Measurements from ENCODE around the gene CTAGE9.

- TF ChIP-seq CTCF (IDR thresholded peaks at IDR 0.05): no peak
- TF ChIP-seq POLR2A (IDR thresholded peaks at IDR 0.05): no peak
Measured at GRCh38 chr6:131680868-131681267, 29.9 kb downstream of the CTAGE9 start.

Data from testis (tissue), 2 donors.